ACHN (cell line): ENCODE measurements around the gene RDH13.
"Not testable (repeated sequence)": the region's sequence is repeated elsewhere in the genome, so short reads cannot be mapped to it uniquely, and the experiment has no call there.

ENCODE experiments used
- DNase-seq: peaks from one replicate; pipeline ENCODE4 v3.0.0-alpha.2; 2015
- in situ Hi-C: cut with HindIII; loops from 2 replicates; pipeline ENCODE4 v1.10.0; 2017; ENCODE audit warnings: low sequenced_read_pairs, low pct_ligation_motif_present, low pct_unique_long_range_greater_than_20kb

The RDH13 gene

GRCh38 chr19:55080968-55081769 is 18.2 kb upstream of the RDH13 start:
- in situ Hi-C loops = no loop called here
- DNase-seq = no peak

- in situ Hi-C loops = no loop called here
- no peak for DNase-seq
Observed at GRCh38 chr19:55080121-55080967, 17.4 kb upstream of the RDH13 start.

- in situ Hi-C loops = no loop called here
- DNase-seq = no peak
Observed at GRCh38 chr19:55079400-55080038, 16.6 kb upstream of the RDH13 start.

GRCh38 chr19:55078996-55079395 is 16.0 kb upstream of the RDH13 start:
- DNase-seq = no peak
- in situ Hi-C loops = no loop called here

GRCh38 chr19:55077106-55077505 is 14.2 kb upstream of the RDH13 start:
- in situ Hi-C loops = no loop called here
- DNase-seq = no peak

GRCh38 chr19:55076321-55076720 is 13.4 kb upstream of the RDH13 start:
- in situ Hi-C loops = no loop called here
- no peak for DNase-seq

- DNase-seq = no peak
- in situ Hi-C loops = no loop called here
Observed at GRCh38 chr19:55075371-55075998, 12.5 kb upstream of the RDH13 start, which contains the start of gene EPS8L1. TSS of gene EPS8L1 (plus strand) at chr19:55075869. CDS start at chr19:55076445, 576 bp downstream.

- in situ Hi-C loops = no loop called here
- DNase-seq = no peak
Observed at GRCh38 chr19:55071913-55072312, 9.0 kb upstream of the RDH13 start.

- DNase-seq = peak; percentile 68
- in situ Hi-C loops = no loop called here
Observed at GRCh38 chr19:55071129-55071502, 8.2 kb upstream of the RDH13 start.

GRCh38 chr19:55070466-55071128 is 7.6 kb upstream of the RDH13 start:
- no peak for DNase-seq
- in situ Hi-C loops = no loop called here

- DNase-seq = no peak
- in situ Hi-C loops = no loop called here
Observed at GRCh38 chr19:55069865-55070197, 6.9 kb upstream of the RDH13 start.

GRCh38 chr19:55068950-55069864 is 6.3 kb upstream of the RDH13 start:
- DNase-seq = no peak
- in situ Hi-C loops = no loop called here

- in situ Hi-C loops = no loop called here
- no peak for DNase-seq
Observed at GRCh38 chr19:55067869-55068268, 4.9 kb upstream of the RDH13 start.

- in situ Hi-C loops = no loop called here
- no peak for DNase-seq
Observed at GRCh38 chr19:55066107-55066709, 3.3 kb upstream of the RDH13 start.

GRCh38 chr19:55065516-55065915 is 2.6 kb upstream of the RDH13 start:
- in situ Hi-C loops, DNase-seq: not testable (repeated sequence)

- in situ Hi-C loops = no loop called here
- no peak for DNase-seq
Observed at GRCh38 chr19:55063492-55063843, 520 bp upstream of the RDH13 start.

- DNase-seq, in situ Hi-C loops: not testable (repeated sequence)
Observed at GRCh38 chr19:55060287-55060686, 2.7 kb downstream of the RDH13 start.
